Stimulated activated CD8-positive, alpha-beta memory T cell treated with anti-CD3 and anti-CD28 coated beads, Interleukin-4, amount 100 ng/mL, for 4 hours (primary cell): ENCODE data around the gene UBR3.
"Not testable (repeated sequence)": the region's sequence is repeated elsewhere in the genome, so short reads cannot be mapped to it uniquely, and the experiment has no call there.

Source experiments
- DNase-seq, 2 donors: peaks; one replicate each; pipeline ENCODE4 v3.0.0-alpha.2; 2020; ENCODE audit warnings: low read depth in 2 of 2, low spot score in 1 of 2

Gene UBR3, protein sequence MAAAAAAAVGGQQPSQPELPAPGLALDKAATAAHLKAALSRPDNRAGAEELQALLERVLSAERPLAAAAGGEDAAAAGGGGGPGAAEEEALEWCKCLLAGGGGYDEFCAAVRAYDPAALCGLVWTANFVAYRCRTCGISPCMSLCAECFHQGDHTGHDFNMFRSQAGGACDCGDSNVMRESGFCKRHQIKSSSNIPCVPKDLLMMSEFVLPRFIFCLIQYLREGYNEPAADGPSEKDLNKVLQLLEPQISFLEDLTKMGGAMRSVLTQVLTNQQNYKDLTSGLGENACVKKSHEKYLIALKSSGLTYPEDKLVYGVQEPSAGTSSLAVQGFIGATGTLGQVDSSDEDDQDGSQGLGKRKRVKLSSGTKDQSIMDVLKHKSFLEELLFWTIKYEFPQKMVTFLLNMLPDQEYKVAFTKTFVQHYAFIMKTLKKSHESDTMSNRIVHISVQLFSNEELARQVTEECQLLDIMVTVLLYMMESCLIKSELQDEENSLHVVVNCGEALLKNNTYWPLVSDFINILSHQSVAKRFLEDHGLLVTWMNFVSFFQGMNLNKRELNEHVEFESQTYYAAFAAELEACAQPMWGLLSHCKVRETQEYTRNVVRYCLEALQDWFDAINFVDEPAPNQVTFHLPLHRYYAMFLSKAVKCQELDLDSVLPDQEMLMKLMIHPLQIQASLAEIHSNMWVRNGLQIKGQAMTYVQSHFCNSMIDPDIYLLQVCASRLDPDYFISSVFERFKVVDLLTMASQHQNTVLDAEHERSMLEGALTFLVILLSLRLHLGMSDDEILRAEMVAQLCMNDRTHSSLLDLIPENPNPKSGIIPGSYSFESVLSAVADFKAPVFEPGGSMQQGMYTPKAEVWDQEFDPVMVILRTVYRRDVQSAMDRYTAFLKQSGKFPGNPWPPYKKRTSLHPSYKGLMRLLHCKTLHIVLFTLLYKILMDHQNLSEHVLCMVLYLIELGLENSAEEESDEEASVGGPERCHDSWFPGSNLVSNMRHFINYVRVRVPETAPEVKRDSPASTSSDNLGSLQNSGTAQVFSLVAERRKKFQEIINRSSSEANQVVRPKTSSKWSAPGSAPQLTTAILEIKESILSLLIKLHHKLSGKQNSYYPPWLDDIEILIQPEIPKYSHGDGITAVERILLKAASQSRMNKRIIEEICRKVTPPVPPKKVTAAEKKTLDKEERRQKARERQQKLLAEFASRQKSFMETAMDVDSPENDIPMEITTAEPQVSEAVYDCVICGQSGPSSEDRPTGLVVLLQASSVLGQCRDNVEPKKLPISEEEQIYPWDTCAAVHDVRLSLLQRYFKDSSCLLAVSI (N-terminal part only)

DNA sequence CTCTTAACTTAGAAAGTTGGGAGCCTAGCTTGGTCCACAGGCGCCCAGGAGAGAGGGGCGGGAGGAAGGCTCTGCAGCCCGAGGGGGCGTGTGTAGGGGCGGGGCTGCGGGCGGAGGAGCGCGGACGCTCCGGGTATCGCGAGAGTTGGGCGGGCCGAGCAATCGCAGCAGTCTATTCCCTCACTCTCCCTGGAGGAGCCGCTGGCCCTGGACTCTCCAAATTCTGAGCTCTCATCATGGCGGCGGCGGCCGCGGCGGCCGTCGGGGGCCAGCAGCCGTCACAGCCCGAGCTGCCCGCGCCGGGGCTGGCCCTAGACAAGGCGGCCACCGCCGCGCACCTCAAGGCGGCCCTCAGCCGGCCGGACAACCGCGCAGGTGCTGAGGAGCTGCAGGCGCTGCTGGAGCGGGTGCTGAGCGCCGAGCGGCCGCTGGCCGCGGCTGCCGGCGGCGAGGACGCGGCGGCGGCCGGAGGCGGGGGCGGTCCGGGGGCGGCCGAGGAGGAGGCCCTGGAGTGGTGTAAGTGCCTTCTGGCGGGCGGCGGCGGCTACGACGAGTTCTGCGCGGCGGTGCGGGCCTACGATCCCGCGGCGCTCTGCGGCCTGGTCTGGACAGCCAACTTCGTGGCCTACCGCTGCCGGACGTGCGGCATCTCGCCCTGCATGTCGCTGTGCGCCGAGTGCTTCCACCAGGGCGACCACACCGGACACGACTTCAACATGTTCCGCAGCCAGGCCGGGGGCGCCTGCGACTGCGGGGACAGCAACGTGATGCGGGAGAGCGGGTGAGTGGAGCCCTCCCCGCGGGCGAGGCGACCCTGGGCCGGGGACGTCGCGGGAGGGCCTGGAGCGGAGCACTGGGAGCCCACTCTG is at the start of gene UBR3:
Gene UBR3 (plus strand): TSS at position 183 of the 869 bp plus-strand sequence. CDS start 54 bp downstream, at position 237.
- DNase-seq: peak; percentile 77 to 81

- DNase-seq: no peak
Observed at GRCh38 chr2:169778446-169778845, 48.8 kb upstream of the UBR3 start.

GRCh38 chr2:169781249-169782013 is 45.8 kb upstream of the UBR3 start:
- DNase-seq: no peak

DNA sequence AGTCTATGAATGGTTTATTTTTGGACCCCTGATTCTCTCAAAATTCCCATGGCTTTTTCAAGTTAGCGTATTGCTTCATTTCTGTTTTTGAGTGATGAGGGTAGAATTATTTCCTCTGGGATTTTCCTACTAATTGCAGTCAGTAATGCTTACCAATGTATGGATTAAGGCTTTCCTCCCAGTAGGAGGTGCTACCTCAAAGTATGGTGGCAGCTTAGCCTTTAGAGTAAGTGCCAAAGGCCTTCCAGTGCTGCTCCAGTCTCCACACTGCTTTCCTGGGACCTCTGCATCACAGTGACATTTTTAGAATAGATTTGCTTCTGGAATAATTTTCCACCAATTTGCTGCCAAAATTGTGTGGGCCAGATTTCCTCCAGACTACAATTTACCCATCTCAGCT is 44.7 kb upstream of the UBR3 start:
- DNase-seq: no peak

GRCh38 chr2:169790581-169790980 is 36.7 kb upstream of the UBR3 start:
- DNase-seq: no peak

GRCh38 chr2:169795181-169795580 is 32.1 kb upstream of the UBR3 start:
- no peak for DNase-seq

GRCh38 chr2:169796441-169796840 is 30.8 kb upstream of the UBR3 start:
- no peak for DNase-seq

- no peak for DNase-seq
Observed at GRCh38 chr2:169797601-169798000, 29.7 kb upstream of the UBR3 start.

- no peak for DNase-seq
Observed at GRCh38 chr2:169798397-169798717, 28.9 kb upstream of the UBR3 start.

DNA sequence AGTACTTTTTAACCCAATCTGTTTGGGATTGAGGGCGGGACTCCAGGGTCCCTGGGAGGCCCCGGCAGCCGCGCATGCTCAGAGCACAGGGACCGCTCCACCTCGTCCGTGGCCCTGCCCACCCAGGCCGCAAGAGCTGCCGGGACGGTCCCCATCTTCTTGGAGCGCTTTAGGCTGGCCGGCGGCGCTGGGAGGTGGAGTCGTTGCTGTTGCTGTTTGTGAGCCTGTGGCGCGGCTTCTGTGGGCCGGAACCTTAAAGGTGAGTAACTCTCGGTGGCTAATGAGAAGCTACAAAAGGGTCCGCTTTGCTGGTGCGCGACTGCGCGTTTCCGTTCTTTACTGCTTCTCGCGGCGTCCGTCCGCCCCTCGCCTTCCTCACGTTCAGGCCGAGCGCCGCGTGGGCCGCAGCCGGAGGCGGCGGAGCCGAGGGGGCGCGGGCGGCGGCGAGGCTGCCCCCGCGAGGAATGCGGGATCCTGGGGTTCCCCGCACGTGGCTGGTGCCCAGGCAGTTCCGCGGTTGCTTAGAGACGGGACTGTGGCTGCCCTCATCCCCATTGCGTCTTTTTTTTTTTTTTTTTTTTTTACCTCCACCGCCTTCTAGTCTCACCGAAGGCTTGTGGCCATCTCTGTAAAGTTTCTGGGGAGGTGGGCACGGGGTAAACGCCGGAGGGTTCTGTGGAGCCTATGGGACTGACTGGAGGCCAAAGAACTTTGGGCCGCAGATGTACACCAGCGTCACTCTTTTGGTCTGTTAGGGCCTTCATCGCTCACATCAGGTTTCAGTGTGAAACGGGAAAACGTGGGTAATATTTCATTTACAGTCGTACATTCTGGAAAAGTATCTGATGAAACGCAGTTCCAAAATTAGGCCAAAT is 28.3 kb upstream of the UBR3 start, which contains the start of gene SSB:
Gene SSB (plus strand): TSS at position 154 of the 875 bp plus-strand sequence. CDS start 2,090 bp downstream, outside the sequence.
- DNase-seq: peak; percentile 86 to 92

GRCh38 chr2:169803480-169803879 is 23.8 kb upstream of the UBR3 start:
- DNase-seq: no peak

DNA sequence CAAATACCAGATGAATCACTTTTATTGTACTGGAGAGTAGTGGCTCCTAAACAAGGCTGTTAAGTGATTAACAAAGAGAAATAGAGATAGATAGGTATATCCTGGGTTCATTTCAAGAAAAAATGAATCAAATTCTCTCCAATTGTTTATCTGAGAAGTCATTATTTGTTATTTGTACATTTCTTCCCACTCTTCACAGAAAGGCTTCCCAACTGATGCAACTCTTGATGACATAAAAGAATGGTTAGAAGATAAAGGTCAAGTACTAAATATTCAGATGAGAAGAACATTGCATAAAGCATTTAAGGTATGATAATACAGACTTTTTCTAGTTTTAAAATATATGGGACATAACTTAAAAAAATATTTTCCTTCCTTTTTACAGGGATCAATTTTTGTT is 20.7 kb upstream of the UBR3 start:
- no peak for DNase-seq

DNA sequence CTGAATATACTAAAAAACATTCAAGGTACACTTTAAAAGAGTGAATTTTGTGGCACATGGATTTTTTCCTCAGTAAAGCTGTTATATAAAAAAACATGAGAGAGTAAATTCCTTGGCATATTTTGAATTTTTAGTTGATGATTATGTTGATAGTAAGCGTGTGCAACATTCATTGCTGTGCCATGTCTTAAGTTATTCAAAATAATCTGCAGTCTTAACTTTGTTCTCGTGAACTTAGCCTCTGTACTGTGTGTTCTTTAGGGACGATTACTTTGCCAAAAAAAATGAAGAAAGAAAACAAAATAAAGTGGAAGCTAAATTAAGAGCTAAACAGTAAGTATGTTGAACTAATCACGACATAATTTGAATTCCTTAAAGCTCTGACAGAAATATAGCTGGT is 19.0 kb upstream of the UBR3 start:
- no peak for DNase-seq

- DNase-seq: no peak
Observed at GRCh38 chr2:169815849-169816248, 11.4 kb upstream of the UBR3 start.

DNA sequence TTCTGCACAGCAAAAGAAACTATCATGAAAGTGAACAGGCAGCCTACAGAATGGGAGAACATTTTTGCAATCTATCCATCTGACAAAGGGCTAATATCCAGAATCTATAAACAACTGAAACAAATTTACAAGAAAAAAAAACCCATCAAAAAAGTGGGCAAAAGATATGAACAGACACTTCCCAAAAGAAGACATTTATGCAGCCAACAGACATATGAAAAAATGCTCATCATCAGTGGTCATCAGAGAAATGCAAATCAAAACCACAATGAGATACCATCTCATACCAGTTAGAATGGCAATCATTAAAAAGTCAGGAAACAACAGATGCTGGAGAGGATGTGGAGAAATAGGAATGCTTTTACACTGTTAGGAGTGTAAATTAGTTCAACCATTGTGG is 10.3 kb upstream of the UBR3 start:
- DNase-seq: not testable (repeated sequence)

DNA sequence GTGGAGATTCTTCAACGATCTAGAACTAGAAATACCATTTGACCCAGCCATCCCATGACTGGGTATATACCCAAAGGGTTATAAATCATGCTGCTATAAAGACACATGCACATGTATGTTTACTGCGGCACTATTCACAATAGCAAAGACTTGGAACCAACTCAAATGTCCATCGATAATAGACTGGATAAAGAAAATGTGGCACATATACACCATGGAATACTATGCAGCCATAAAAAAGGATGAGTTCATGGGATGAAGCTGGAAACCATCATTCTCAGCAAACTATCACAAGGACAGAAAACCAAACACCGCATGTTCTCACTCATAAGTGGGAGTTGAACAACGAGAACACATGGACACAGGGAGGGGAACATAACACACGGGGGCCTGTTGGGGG is 9.9 kb upstream of the UBR3 start:
- not testable (repeated sequence) for DNase-seq

GRCh38 chr2:169818241-169818640 is 9.0 kb upstream of the UBR3 start:
- no peak for DNase-seq

GRCh38 chr2:169819106-169819505 is 8.1 kb upstream of the UBR3 start:
- DNase-seq: no peak

DNA sequence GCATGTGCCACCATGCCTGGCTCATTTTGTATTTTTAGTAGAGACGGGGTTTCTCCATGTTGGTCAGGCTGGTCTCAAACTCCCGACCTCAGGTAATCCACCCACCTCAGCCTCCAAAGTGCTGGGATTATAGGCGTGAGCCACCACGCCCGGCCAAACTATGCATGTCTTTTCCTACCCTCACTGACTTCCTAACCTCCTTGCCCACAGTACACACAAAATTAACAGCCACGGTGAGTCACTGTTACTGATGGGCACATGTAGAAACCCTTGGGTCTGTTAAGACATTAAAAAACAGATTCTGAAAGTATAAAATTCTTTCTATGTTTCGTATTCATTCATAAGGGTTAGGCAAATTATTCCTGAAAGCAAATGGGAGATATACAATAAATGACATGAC is 7.2 kb upstream of the UBR3 start:
- DNase-seq: not testable (repeated sequence)
